ENCODE data around the gene GPR17.

- TF ChIP-seq, protein P1, sequence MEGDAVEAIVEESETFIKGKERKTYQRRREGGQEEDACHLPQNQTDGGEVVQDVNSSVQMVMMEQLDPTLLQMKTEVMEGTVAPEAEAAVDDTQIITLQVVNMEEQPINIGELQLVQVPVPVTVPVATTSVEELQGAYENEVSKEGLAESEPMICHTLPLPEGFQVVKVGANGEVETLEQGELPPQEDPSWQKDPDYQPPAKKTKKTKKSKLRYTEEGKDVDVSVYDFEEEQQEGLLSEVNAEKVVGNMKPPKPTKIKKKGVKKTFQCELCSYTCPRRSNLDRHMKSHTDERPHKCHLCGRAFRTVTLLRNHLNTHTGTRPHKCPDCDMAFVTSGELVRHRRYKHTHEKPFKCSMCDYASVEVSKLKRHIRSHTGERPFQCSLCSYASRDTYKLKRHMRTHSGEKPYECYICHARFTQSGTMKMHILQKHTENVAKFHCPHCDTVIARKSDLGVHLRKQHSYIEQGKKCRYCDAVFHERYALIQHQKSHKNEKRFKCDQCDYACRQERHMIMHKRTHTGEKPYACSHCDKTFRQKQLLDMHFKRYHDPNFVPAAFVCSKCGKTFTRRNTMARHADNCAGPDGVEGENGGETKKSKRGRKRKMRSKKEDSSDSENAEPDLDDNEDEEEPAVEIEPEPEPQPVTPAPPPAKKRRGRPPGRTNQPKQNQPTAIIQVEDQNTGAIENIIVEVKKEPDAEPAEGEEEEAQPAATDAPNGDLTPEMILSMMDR (IDR thresholded peaks at IDR 0.05) = no peak
- TF ChIP-seq EP300 (IDR thresholded peaks at IDR 0.05) (no peak), POLR2A (IDR thresholded peaks at IDR 0.05) (no peak)
Observed at GRCh38 chr2:127604986-127605385, 41.0 kb upstream of the GPR17 start.
